Skeletal muscle tissue (tissue), 5 donors: ENCODE measurements around the gene ABHD16B. TPM values are rescaled to one million over a fixed set of nuclear protein-coding genes. Genes with fewer than 3 reads are reported as not detected.
A peak's percentile ranks its signal among the peaks of the same experiment; 100 is the strongest.

ENCODE experiments used
- H3K27ac ChIP-seq: one replicate; pipeline ENCODE4 v1.7.0; 2013; ENCODE audit warnings: mild to moderate bottlenecking, low read depth, low read length, inconsistent platforms
- H3K27me3 ChIP-seq, 3 donors: one replicate each; pipeline ENCODE4 v1.7.0; 2013; ENCODE audit warnings: low read length in 3 of 3; ENCODE audit not compliant: control insufficient read depth in 3 of 3, insufficient read depth in 3 of 3
- H3K36me3 ChIP-seq, 3 donors: one replicate each; pipeline ENCODE4 v1.7.0; 2013; ENCODE audit warnings: low read length in 3 of 3; ENCODE audit not compliant: control insufficient read depth in 3 of 3, insufficient read depth in 3 of 3
- H3K4me1 ChIP-seq, 3 donors: one replicate each; pipeline ENCODE4 v1.7.0; 2013; ENCODE audit warnings: low read length in 3 of 3, mild to moderate bottlenecking in 3 of 3; ENCODE audit not compliant: control insufficient read depth in 3 of 3, insufficient read depth in 3 of 3
- H3K4me3 ChIP-seq, 3 donors: one replicate each; pipeline ENCODE4 v1.7.0; 2013; ENCODE audit warnings: low read length in 3 of 3
- H3K9ac ChIP-seq, 3 donors: one replicate each; pipeline ENCODE4 v1.7.0; 2013; ENCODE audit warnings: low read length in 3 of 3, mild to moderate bottlenecking in 3 of 3, moderate library complexity in 2 of 3, low read depth in 1 of 3
- H3K9me3 ChIP-seq, 3 donors: one replicate each; pipeline ENCODE4 v1.7.0; 2013; ENCODE audit warnings: low read length in 3 of 3; ENCODE audit not compliant: control insufficient read depth in 3 of 3
- small RNA-seq: library from RNA; depleted of rRNA; stranded (forward); fragments of <200 nt; gene quantifications from one replicate; pipeline ENCODE3, GENCODE V24; 2014
- total RNA-seq: library from RNA; depleted of rRNA; stranded (reverse); fragments of >200 nt; gene quantifications from one replicate; pipeline ENCODE4 v1.2.3, GENCODE V29; 2014
- donor health status: Osteomylitis.

Gene ABHD16B
- total RNA-seq, 1 donor from 2014 or later: not detected

GRCh38 chr20:63900413-63900812 is 39.1 kb downstream of the ABHD16B start:
- Histone ChIP-seq H3K4me1 (peaks cover 22 to 30% (median 23%) of the 10 kb centered on the region in 3 donors), H3K9me3 (no peaks in the 10 kb centered on the region), H3K36me3 (peaks cover 0 to 6% (median 0%) of the 10 kb centered on the region in 3 donors), H3K9ac (no peak overlapping the region), H3K27me3 (no peaks in the 10 kb centered on the region), H3K27ac (no peak overlapping the region), H3K4me3 (no peak overlapping the region)

GRCh38 chr20:63903796-63904561 is 42.7 kb downstream of the ABHD16B start:
- H3K36me3 ChIP-seq: peaks cover 0 to under 1% (median 0%) of the 10 kb centered on the region in 3 donors
- peaks cover under 1 to 13% (median 3%) of the 10 kb centered on the region in 3 donors for H3K4me1 ChIP-seq
- H3K27ac ChIP-seq: no peak overlapping the region
- no peak overlapping the region for H3K4me3 ChIP-seq
- no peak overlapping the region for H3K9ac ChIP-seq
- no peaks in the 10 kb centered on the region for H3K9me3 ChIP-seq
- H3K27me3 ChIP-seq: no peaks in the 10 kb centered on the region

- no peaks in the 10 kb centered on the region for H3K9me3 ChIP-seq
- no peaks in the 10 kb centered on the region for H3K27me3 ChIP-seq
- H3K9ac ChIP-seq: peak overlapping the region in 1 of 3 donors; percentile 25
- peaks cover 10 to 20% (median 15%) of the 10 kb centered on the region in 3 donors for H3K4me1 ChIP-seq
- H3K4me3 ChIP-seq: no peak overlapping the region
- H3K36me3 ChIP-seq: no peaks in the 10 kb centered on the region
- H3K27ac ChIP-seq: no peak overlapping the region
These were observed 46.8 kb downstream of the ABHD16B start for GRCh38 chr20:63908008-63908682.

- H3K36me3 ChIP-seq: no peaks in the 10 kb centered on the region
- peaks cover 10 to 24% (median 18%) of the 10 kb centered on the region in 3 donors for H3K4me1 ChIP-seq
- H3K9me3 ChIP-seq: no peaks in the 10 kb centered on the region
- H3K9ac ChIP-seq: peak overlapping the region; percentile 25 to 50 (median 40)
- peak overlapping the region; percentile 36 for H3K27ac ChIP-seq
- H3K27me3 ChIP-seq: no peaks in the 10 kb centered on the region
- no peak overlapping the region for H3K4me3 ChIP-seq
These were observed 49.9 kb downstream of the ABHD16B start for GRCh38 chr20:63911176-63911575.

Small RNA genes within 50 kb of the gene (small RNA-seq; reads per million reads assigned to genes)
- 0.23 reads per million, percentile 10 among the genes with 10 or more reads in this experiment for gene RNU1-134P

Other genes with a start within 250 kb of the ABHD16B start
- gene GMEB2, start 234.4 kb upstream of the ABHD16B start, total RNA-seq: 5.7 TPM
- 10.4 TPM for gene STMN3, start 208.1 kb upstream of the ABHD16B start, total RNA-seq
- gene RTEL1, start 203.2 kb upstream of the ABHD16B start, total RNA-seq: 4.7 TPM
- not detected for gene TNFRSF6B, start 164.8 kb upstream of the ABHD16B start, total RNA-seq
- gene ARFRP1, start 153.5 kb upstream of the ABHD16B start, total RNA-seq: 13.0 TPM
- gene ZGPAT, start 153.5 kb upstream of the ABHD16B start, total RNA-seq: 6.8 TPM
- 0.52 TPM for gene LIME1, start 124.8 kb upstream of the ABHD16B start, total RNA-seq
- gene SLC2A4RG, start 121.7 kb upstream of the ABHD16B start, total RNA-seq: 10.4 TPM
- gene ZBTB46, start 30.2 kb upstream of the ABHD16B start, total RNA-seq: 52.2 TPM
- gene TPD52L2, start 3.8 kb downstream of the ABHD16B start, total RNA-seq: 29.2 TPM
- 30.3 TPM for gene DNAJC5, start 33.6 kb downstream of the ABHD16B start, total RNA-seq
- gene UCKL1, start 94.9 kb downstream of the ABHD16B start, total RNA-seq: 15.7 TPM
- gene ZNF512B, start 108.4 kb downstream of the ABHD16B start, total RNA-seq: 8.9 TPM
- 1.0 TPM for gene SAMD10, start 118.1 kb downstream of the ABHD16B start, total RNA-seq
- 55.8 TPM for gene PRPF6, start 119.6 kb downstream of the ABHD16B start, total RNA-seq
- gene C20orf204, start 174.7 kb downstream of the ABHD16B start, total RNA-seq: 0.52 TPM
- gene SOX18, start 188.1 kb downstream of the ABHD16B start, total RNA-seq: 3.7 TPM
- 8.4 TPM for gene TCEA2, start 201.7 kb downstream of the ABHD16B start, total RNA-seq
- 5.2 TPM for gene RGS19, start 218.0 kb downstream of the ABHD16B start, total RNA-seq
- gene OPRL1, start 218.6 kb downstream of the ABHD16B start, total RNA-seq: 0.52 TPM
- gene LKAAEAR1, start 222.9 kb downstream of the ABHD16B start, total RNA-seq: 1.0 TPM
- gene NPBWR2, start 246.1 kb downstream of the ABHD16B start, total RNA-seq: not detected